ENCODE data around the gene KRAS.

- TF ChIP-seq CTCF (IDR thresholded peaks at IDR 0.05) (no peak), POLR2AphosphoS5 (IDR thresholded peaks at IDR 0.05; ENCODE audit: insufficient read depth in 1 of 2, low read depth in 1 of 2) (no peak)
These were observed 7.1 kb downstream of the KRAS start for GRCh38 chr12:25243680-25243990.
